Chondrocyte (in vitro differentiated cells): Measurements from ENCODE around the gene C2CD4B. TPM values are rescaled to one million over a fixed set of nuclear protein-coding genes. Genes with fewer than 3 reads are reported as not detected.

Experiments
- DNase-seq: peaks from one replicate; pipeline ENCODE4 v3.0.0; 2021; ENCODE audit warnings: mixed read lengths, low spot score
- H3K27ac Mint-ChIP-seq: one replicate; pipeline ENCODE4 v1.8.0; 2021; ENCODE audit warnings: mild to moderate bottlenecking, moderate library complexity, mixed read lengths; ENCODE audit not compliant: unreplicated experiment
- H3K27me3 Mint-ChIP-seq: 2 replicates; pipeline ENCODE4 v1.8.0; 2021; ENCODE audit warnings: low read depth, mixed read lengths
- H3K36me3 Mint-ChIP-seq: 2 replicates; pipeline ENCODE4 v1.8.0; 2021; ENCODE audit warnings: low read depth, mixed read lengths
- H3K4me1 Mint-ChIP-seq: 2 replicates; pipeline ENCODE4 v1.8.0; 2021; ENCODE audit warnings: low read depth, mild to moderate bottlenecking, mixed read lengths
- H3K4me3 Mint-ChIP-seq: one replicate; pipeline ENCODE4 v1.8.0; 2021; ENCODE audit warnings: mild to moderate bottlenecking, moderate library complexity, mixed read lengths; ENCODE audit not compliant: unreplicated experiment
- H3K9me3 Mint-ChIP-seq: 2 replicates; pipeline ENCODE4 v1.8.0; 2021; ENCODE audit warnings: low read depth, mixed read lengths
- CTCF ChIP-seq: fragments of 200-600 bp; sonication (generic); IDR thresholded peaks from 2 replicates; pipeline ENCODE4 v1.5.0; 2021; ENCODE audit warnings: antibody characterized with exemption, mild to moderate bottlenecking, moderate library complexity
- total RNA-seq: library from RNA; stranded (reverse); gene quantifications from 3 replicates; pipeline ENCODE4 v1.2.1, GENCODE V29; 2021

The C2CD4B gene
- total RNA-seq, 1 donor from 2014 or later, result 0.17 TPM

- no peak for DNase-seq
- peaks cover 5% of the 10 kb centered on the region for H3K9me3 Mint-ChIP-seq
- H3K4me1 Mint-ChIP-seq, result peaks cover 24% of the 10 kb centered on the region
- peaks cover 2% of the 10 kb centered on the region for H3K27me3 Mint-ChIP-seq
- peak overlapping the region; percentile 85 for H3K27ac Mint-ChIP-seq
- H3K4me3 Mint-ChIP-seq, result no peak overlapping the region
- TF ChIP-seq CTCF, result no peak
- H3K36me3 Mint-ChIP-seq, result peaks cover 2% of the 10 kb centered on the region
Measured at GRCh38 chr15:62138124-62138523, 27.0 kb downstream of the C2CD4B start.

- H3K27ac Mint-ChIP-seq, result no peak overlapping the region
- H3K36me3 Mint-ChIP-seq, result peaks cover 3% of the 10 kb centered on the region
- TF ChIP-seq CTCF, result no peak
- DNase-seq, result no peak
- no peak overlapping the region for H3K4me3 Mint-ChIP-seq
- peaks cover 2% of the 10 kb centered on the region for H3K9me3 Mint-ChIP-seq
- H3K27me3 Mint-ChIP-seq, result peaks cover 2% of the 10 kb centered on the region
- peaks cover 24% of the 10 kb centered on the region for H3K4me1 Mint-ChIP-seq
Measured at GRCh38 chr15:62136911-62137865, 27.9 kb downstream of the C2CD4B start.

DNA sequence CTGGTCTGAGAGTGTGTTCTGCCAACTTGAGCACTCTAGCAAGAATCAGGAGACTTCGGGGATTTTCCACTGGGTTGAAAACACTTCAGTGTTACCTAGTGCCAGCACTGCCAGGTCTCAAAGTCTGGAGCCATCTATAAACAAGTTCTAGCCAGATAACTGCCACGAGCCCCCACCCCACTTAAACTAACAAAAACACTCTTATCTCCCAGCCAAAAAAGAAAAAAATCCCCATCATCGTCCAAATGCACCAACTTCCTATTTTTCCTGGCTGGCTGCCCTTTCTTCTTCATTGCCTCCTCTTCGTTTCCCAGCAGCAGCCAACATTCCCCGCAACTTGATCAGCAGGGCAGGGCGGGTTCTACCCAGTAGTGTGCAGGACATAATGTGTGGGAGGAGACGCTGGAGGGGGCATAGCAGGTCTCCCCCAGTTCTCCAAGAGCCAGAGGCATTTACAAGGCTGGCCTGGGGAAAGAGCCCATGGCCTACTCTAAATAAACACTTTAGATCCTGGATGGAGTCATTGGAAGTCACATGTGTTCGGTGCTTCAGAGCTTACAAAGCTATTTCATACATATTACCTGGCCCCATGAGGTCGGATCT lies 29.5 kb downstream of the C2CD4B start:
- H3K36me3 Mint-ChIP-seq, result peaks cover 3% of the 10 kb centered on the region

GRCh38 chr15:62133141-62133540 lies 31.9 kb downstream of the C2CD4B start:
- Mint-ChIP-seq H3K27me3 (peaks cover 2% of the 10 kb centered on the region), H3K36me3 (peaks cover 7% of the 10 kb centered on the region), H3K4me1 (peaks cover 18% of the 10 kb centered on the region), H3K27ac (no peak overlapping the region), H3K9me3 (peaks cover 8% of the 10 kb centered on the region), H3K4me3 (no peak overlapping the region)
- no peak for TF ChIP-seq CTCF
- DNase-seq, result no peak

More for the DNA sequence above, 29.5 kb downstream of the C2CD4B start:
- Mint-ChIP-seq H3K4me3 (no peak overlapping the region), H3K4me1 (peaks cover 24% of the 10 kb centered on the region), H3K27ac (peak overlapping the region; percentile 68), H3K9me3 (peaks cover 2% of the 10 kb centered on the region), H3K27me3 (peaks cover 2% of the 10 kb centered on the region)
- TF ChIP-seq CTCF, result no peak
- DNase-seq, result no peak

DNA sequence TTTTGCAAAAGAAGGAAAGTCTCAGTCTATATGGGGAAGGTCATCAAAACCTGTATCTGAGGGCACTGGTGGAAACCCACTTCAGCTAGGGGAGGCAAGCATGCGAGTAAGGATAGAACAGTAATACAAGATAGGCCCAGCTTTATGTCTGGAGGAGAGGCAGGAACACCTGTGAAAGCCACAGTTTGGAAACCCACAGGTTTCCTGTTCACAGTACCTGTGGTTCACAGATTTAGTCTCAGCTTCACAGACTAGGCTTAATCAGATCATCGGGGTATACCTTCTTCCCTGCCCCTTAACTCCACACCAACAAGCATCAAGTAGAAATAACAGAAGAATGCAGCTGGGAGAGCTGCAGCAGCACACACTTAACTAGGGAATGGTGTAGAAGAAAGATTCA lies 36.2 kb downstream of the C2CD4B start:
- Mint-ChIP-seq H3K36me3 (peaks cover 6% of the 10 kb centered on the region), H3K4me1 (peaks cover 9% of the 10 kb centered on the region), H3K9me3 (peaks cover 9% of the 10 kb centered on the region), H3K4me3 (no peak overlapping the region), H3K27ac (no peak overlapping the region), H3K27me3 (peaks cover 2% of the 10 kb centered on the region)
- no peak for TF ChIP-seq CTCF
- no peak for DNase-seq
